ENCODE data around the gene FHOD3. TPM values are rescaled to one million over a fixed set of nuclear protein-coding genes. Genes with fewer than 3 reads are reported as not detected.

The FHOD3 gene
- total RNA-seq, 1 donor from 2014 or later: 33.3 TPM

GRCh38 chr18:36477776-36478175, 180.3 kb downstream of the FHOD3 start:
- no peak for ATAC-seq
- intact Hi-C loops (cut with DNase I): no loop called here
- no peak for DNase-seq (ENCODE audit: low spot score)

- no peak for ATAC-seq
- no peak for DNase-seq (ENCODE audit: low spot score)
Observed at GRCh38 chr18:36481201-36481657, 183.7 kb downstream of the FHOD3 start.

GRCh38 chr18:36481935-36482334, 184.4 kb downstream of the FHOD3 start:
- intact Hi-C loops (cut with DNase I): loop anchor here (5.0 kb wide), 1 partner anchor 1390 kb away; no protein-coding TSS in a partner anchor
- DNase-seq (ENCODE audit: low spot score): no peak
- ATAC-seq: no peak

More at GRCh38 chr18:36481201-36481657, 183.7 kb downstream of the FHOD3 start:
- intact Hi-C loops (cut with DNase I): loop anchor here (5.0 kb wide), 1 partner anchor 1389 kb away; no protein-coding TSS in a partner anchor

GRCh38 chr18:36484591-36484990, 187.1 kb downstream of the FHOD3 start:
- DNase-seq (ENCODE audit: low spot score): no peak

GRCh38 chr18:36485772-36486171, 188.3 kb downstream of the FHOD3 start:
- intact Hi-C loops (cut with DNase I): loop anchor here (5.0 kb wide), 1 partner anchor 1822 kb away; no protein-coding TSS in a partner anchor

More at GRCh38 chr18:36484591-36484990, 187.1 kb downstream of the FHOD3 start:
- intact Hi-C loops (cut with DNase I): loop anchor here (5.0 kb wide), 1 partner anchor 1392 kb away; no protein-coding TSS in a partner anchor
- ATAC-seq: no peak

GRCh38 chr18:36488131-36488530, 190.6 kb downstream of the FHOD3 start:
- intact Hi-C loops (cut with DNase I): loop anchor here (5.0 kb wide), 1 partner anchor 1819 kb away; no protein-coding TSS in a partner anchor
- ATAC-seq: no peak
- DNase-seq (ENCODE audit: low spot score): no peak

More at GRCh38 chr18:36485772-36486171, 188.3 kb downstream of the FHOD3 start:
- DNase-seq (ENCODE audit: low spot score) (no peak), ATAC-seq (no peak)

GRCh38 chr18:36490897-36491296, 193.4 kb downstream of the FHOD3 start:
- intact Hi-C loops (cut with DNase I): no loop called here
- ATAC-seq: no peak
- DNase-seq (ENCODE audit: low spot score): no peak

- intact Hi-C loops (cut with DNase I): no loop called here
- DNase-seq (ENCODE audit: low spot score): no peak
- ATAC-seq: no peak
Observed at GRCh38 chr18:36492604-36493329, 195.3 kb downstream of the FHOD3 start.

- no peak for DNase-seq (ENCODE audit: low spot score)
- intact Hi-C loops (cut with DNase I): no loop called here
- ATAC-seq: peak; percentile 64
Observed at GRCh38 chr18:36493349-36494159, 196.0 kb downstream of the FHOD3 start.

- ATAC-seq (no peak), DNase-seq (ENCODE audit: low spot score) (no peak)
- intact Hi-C loops (cut with DNase I): no loop called here
Observed at GRCh38 chr18:36494160-36494437, 196.6 kb downstream of the FHOD3 start.

- intact Hi-C loops (cut with DNase I): no loop called here
- no peak for DNase-seq (ENCODE audit: low spot score)
- ATAC-seq: no peak
Observed at GRCh38 chr18:36496022-36496421, 198.5 kb downstream of the FHOD3 start.

- intact Hi-C loops (cut with DNase I): no loop called here
- DNase-seq (ENCODE audit: low spot score) (no peak), ATAC-seq (no peak)
Observed at GRCh38 chr18:36499938-36500337, 202.4 kb downstream of the FHOD3 start.

- no peak for DNase-seq (ENCODE audit: low spot score)
- intact Hi-C loops (cut with DNase I): no loop called here
- no peak for ATAC-seq
Observed at GRCh38 chr18:36501100-36501499, 203.6 kb downstream of the FHOD3 start.

- ATAC-seq: no peak
- no peak for DNase-seq (ENCODE audit: low spot score)
- intact Hi-C loops (cut with DNase I): no loop called here
Observed at GRCh38 chr18:36503477-36503876, 206.0 kb downstream of the FHOD3 start.

GRCh38 chr18:36504928-36505327, 207.4 kb downstream of the FHOD3 start:
- no peak for ATAC-seq
- DNase-seq (ENCODE audit: low spot score): no peak
- intact Hi-C loops (cut with DNase I): no loop called here

GRCh38 chr18:36505665-36506064, 208.2 kb downstream of the FHOD3 start:
- ATAC-seq (no peak), DNase-seq (ENCODE audit: low spot score) (no peak)
- intact Hi-C loops (cut with DNase I): no loop called here

- intact Hi-C loops (cut with DNase I): no loop called here
- ATAC-seq (no peak), DNase-seq (ENCODE audit: low spot score) (no peak)
Observed at GRCh38 chr18:36509646-36510197, 212.2 kb downstream of the FHOD3 start.

- ATAC-seq: peak; percentile 22
- intact Hi-C loops (cut with DNase I): no loop called here
- no peak for DNase-seq (ENCODE audit: low spot score)
Observed at GRCh38 chr18:36511791-36512352, 214.4 kb downstream of the FHOD3 start.

- intact Hi-C loops (cut with DNase I): no loop called here
- ATAC-seq: no peak
Observed at GRCh38 chr18:36513556-36513955, 216.0 kb downstream of the FHOD3 start.

More at GRCh38 chr18:36513556-36513955, 216.0 kb downstream of the FHOD3 start:
- DNase-seq (ENCODE audit: low spot score): no peak
